Measurements from ENCODE around the gene SNU13.
"Not testable (repeated sequence)": the region's sequence is repeated elsewhere in the genome, so short reads cannot be mapped to it uniquely, and the experiment has no call there.

The SNU13 gene

DNA sequence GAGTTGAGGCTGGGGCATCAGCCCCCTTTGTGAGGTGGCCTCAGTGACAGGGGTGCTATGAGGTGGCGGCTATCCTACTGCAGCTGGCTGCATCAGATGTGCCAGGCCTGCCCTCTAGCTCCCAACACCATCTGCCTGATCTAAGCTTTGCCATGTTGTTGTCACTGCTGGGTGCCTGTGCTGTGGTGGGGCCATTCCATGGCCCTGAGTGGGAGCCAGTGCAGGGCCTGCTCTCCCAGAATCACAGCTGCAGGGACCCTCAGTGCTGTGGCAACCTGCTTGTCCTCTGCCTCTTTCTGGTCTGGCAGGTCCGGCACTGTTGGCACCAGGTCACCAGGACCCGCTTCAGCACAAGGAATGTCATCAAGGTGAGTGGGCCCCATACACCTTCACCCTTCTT is 1.8 kb upstream of the SNU13 start:
- Histone ChIP-seq H3K9me3 (ENCODE audit: insufficient read depth, low read length) (no peaks in the 10 kb centered on the region), H3K4me1 (ENCODE audit: insufficient read depth, insufficient read length) (no peaks in the 10 kb centered on the region), H3K4me3 (ENCODE audit: insufficient read length, low read depth) (no peak overlapping the region), H3K36me3 (ENCODE audit: insufficient read depth, insufficient read length, low read length) (peaks cover 28% of the 10 kb centered on the region), H3K9ac (ENCODE audit: insufficient read length, low read depth) (no peak overlapping the region), H3K27me3 (ENCODE audit: insufficient read depth, insufficient read length) (no peaks in the 10 kb centered on the region)
- DNase-seq (ENCODE audit: low read depth, low spot score): no peak
- no peak for TF ChIP-seq ZNF274 (IDR thresholded peaks at IDR 0.05; ENCODE audit: low read depth, low read length)
- TF ChIP-seq SUZ12 (IDR thresholded peaks at IDR 0.05; ENCODE audit: extremely low read depth, insufficient read depth, insufficient read length): no peak
- no peak for TF ChIP-seq YY1 (IDR thresholded peaks at IDR 0.05; ENCODE audit: insufficient read depth, insufficient read length)

GRCh38 chr22:41687901-41688364 is 734 bp downstream of the SNU13 start:
- peak overlapping the region; percentile 90 for H3K9ac ChIP-seq (ENCODE audit: insufficient read length, low read depth)
- H3K4me1 ChIP-seq (ENCODE audit: insufficient read depth, insufficient read length): no peaks in the 10 kb centered on the region
- H3K36me3 ChIP-seq (ENCODE audit: insufficient read depth, insufficient read length, low read length): peaks cover 8% of the 10 kb centered on the region
- no peak for DNase-seq (ENCODE audit: low read depth, low spot score)
- no peaks in the 10 kb centered on the region for H3K27me3 ChIP-seq (ENCODE audit: insufficient read depth, insufficient read length)
- H3K9me3 ChIP-seq (ENCODE audit: insufficient read depth, low read length): no peaks in the 10 kb centered on the region
- no peak for TF ChIP-seq ZNF274 (IDR thresholded peaks at IDR 0.05; ENCODE audit: low read depth, low read length)
- TF ChIP-seq YY1 (IDR thresholded peaks at IDR 0.05; ENCODE audit: insufficient read depth, insufficient read length): no peak
- no peak for TF ChIP-seq SUZ12 (IDR thresholded peaks at IDR 0.05; ENCODE audit: extremely low read depth, insufficient read depth, insufficient read length)
- peak overlapping the region; percentile 88 for H3K4me3 ChIP-seq (ENCODE audit: insufficient read length, low read depth)

GRCh38 chr22:41686890-41687289 is 1.8 kb downstream of the SNU13 start:
- peaks cover 14% of the 10 kb centered on the region for H3K36me3 ChIP-seq (ENCODE audit: insufficient read depth, insufficient read length, low read length)
- not testable (repeated sequence) for H3K27me3 ChIP-seq (ENCODE audit: insufficient read depth, insufficient read length); DNase-seq (ENCODE audit: low read depth, low spot score); H3K4me1 ChIP-seq (ENCODE audit: insufficient read depth, insufficient read length); H3K9ac ChIP-seq (ENCODE audit: insufficient read length, low read depth); H3K4me3 ChIP-seq (ENCODE audit: insufficient read length, low read depth); H3K9me3 ChIP-seq (ENCODE audit: insufficient read depth, low read length)

- Histone ChIP-seq H3K4me3 (ENCODE audit: insufficient read length, low read depth) (no peak overlapping the region), H3K9me3 (ENCODE audit: insufficient read depth, low read length) (no peaks in the 10 kb centered on the region), H3K36me3 (ENCODE audit: insufficient read depth, insufficient read length, low read length) (peaks cover 27% of the 10 kb centered on the region), H3K9ac (ENCODE audit: insufficient read length, low read depth) (no peak overlapping the region), H3K27me3 (ENCODE audit: insufficient read depth, insufficient read length) (no peaks in the 10 kb centered on the region), H3K4me1 (ENCODE audit: insufficient read depth, insufficient read length) (no peaks in the 10 kb centered on the region)
- TF ChIP-seq ZNF274 (IDR thresholded peaks at IDR 0.05; ENCODE audit: low read depth, low read length) (no peak), YY1 (IDR thresholded peaks at IDR 0.05; ENCODE audit: insufficient read depth, insufficient read length) (no peak), SUZ12 (IDR thresholded peaks at IDR 0.05; ENCODE audit: extremely low read depth, insufficient read depth, insufficient read length) (no peak)
- DNase-seq (ENCODE audit: low read depth, low spot score): no peak
Measured at GRCh38 chr22:41684194-41684593, 4.5 kb downstream of the SNU13 start.

DNA sequence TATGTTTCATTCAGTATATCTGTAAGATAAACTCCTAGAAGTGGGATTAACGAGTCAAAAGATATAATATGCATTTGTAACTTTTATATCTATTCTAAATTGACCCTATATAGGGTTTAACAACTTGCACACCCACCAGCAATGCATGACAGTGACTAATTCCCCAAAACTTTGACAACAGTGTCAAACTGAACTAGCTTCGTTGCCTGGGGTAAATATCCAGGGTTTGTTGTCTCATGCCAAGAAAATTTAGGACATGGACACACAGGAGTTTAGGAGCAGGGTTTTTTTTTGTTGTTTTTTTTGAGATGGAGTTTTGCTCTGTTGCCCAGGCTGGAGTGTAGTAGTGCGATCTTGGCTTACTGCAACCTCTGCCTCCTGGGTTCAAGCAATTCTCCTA is 5.1 kb downstream of the SNU13 start:
- Histone ChIP-seq H3K4me1 (ENCODE audit: insufficient read depth, insufficient read length) (no peaks in the 10 kb centered on the region), H3K9me3 (ENCODE audit: insufficient read depth, low read length) (no peaks in the 10 kb centered on the region), H3K4me3 (ENCODE audit: insufficient read length, low read depth) (no peak overlapping the region), H3K9ac (ENCODE audit: insufficient read length, low read depth) (no peak overlapping the region), H3K27me3 (ENCODE audit: insufficient read depth, insufficient read length) (no peaks in the 10 kb centered on the region), H3K36me3 (ENCODE audit: insufficient read depth, insufficient read length, low read length) (peaks cover 33% of the 10 kb centered on the region)
- TF ChIP-seq ZNF274 (IDR thresholded peaks at IDR 0.05; ENCODE audit: low read depth, low read length) (no peak), YY1 (IDR thresholded peaks at IDR 0.05; ENCODE audit: insufficient read depth, insufficient read length) (no peak), SUZ12 (IDR thresholded peaks at IDR 0.05; ENCODE audit: extremely low read depth, insufficient read depth, insufficient read length) (no peak)
- DNase-seq (ENCODE audit: low read depth, low spot score): no peak

GRCh38 chr22:41683052-41683451 is 5.6 kb downstream of the SNU13 start:
- no peaks in the 10 kb centered on the region for H3K27me3 ChIP-seq (ENCODE audit: insufficient read depth, insufficient read length)
- peaks cover 39% of the 10 kb centered on the region for H3K36me3 ChIP-seq (ENCODE audit: insufficient read depth, insufficient read length, low read length)
- no peaks in the 10 kb centered on the region for H3K4me1 ChIP-seq (ENCODE audit: insufficient read depth, insufficient read length)
- no peak for TF ChIP-seq SUZ12 (IDR thresholded peaks at IDR 0.05; ENCODE audit: extremely low read depth, insufficient read depth, insufficient read length)
- no peak for TF ChIP-seq ZNF274 (IDR thresholded peaks at IDR 0.05; ENCODE audit: low read depth, low read length)
- no peak for TF ChIP-seq YY1 (IDR thresholded peaks at IDR 0.05; ENCODE audit: insufficient read depth, insufficient read length)
- DNase-seq (ENCODE audit: low read depth, low spot score): no peak
- H3K9ac ChIP-seq (ENCODE audit: insufficient read length, low read depth): no peak overlapping the region
- H3K9me3 ChIP-seq (ENCODE audit: insufficient read depth, low read length): no peaks in the 10 kb centered on the region
- no peak overlapping the region for H3K4me3 ChIP-seq (ENCODE audit: insufficient read length, low read depth)

GRCh38 chr22:41682033-41682807 is 6.4 kb downstream of the SNU13 start:
- Histone ChIP-seq H3K4me1 (ENCODE audit: insufficient read depth, insufficient read length) (no peaks in the 10 kb centered on the region), H3K4me3 (ENCODE audit: insufficient read length, low read depth) (peak overlapping the region; percentile 64), H3K27me3 (ENCODE audit: insufficient read depth, insufficient read length) (no peaks in the 10 kb centered on the region), H3K9ac (ENCODE audit: insufficient read length, low read depth) (peak overlapping the region; percentile 74), H3K9me3 (ENCODE audit: insufficient read depth, low read length) (no peaks in the 10 kb centered on the region), H3K36me3 (ENCODE audit: insufficient read depth, insufficient read length, low read length) (peaks cover 44% of the 10 kb centered on the region)
- TF ChIP-seq ZNF274 (IDR thresholded peaks at IDR 0.05; ENCODE audit: low read depth, low read length): no peak
- no peak for TF ChIP-seq YY1 (IDR thresholded peaks at IDR 0.05; ENCODE audit: insufficient read depth, insufficient read length)
- TF ChIP-seq SUZ12 (IDR thresholded peaks at IDR 0.05; ENCODE audit: extremely low read depth, insufficient read depth, insufficient read length): no peak
- no peak for DNase-seq (ENCODE audit: low read depth, low spot score)
